Hepatocyte (in vitro differentiated cells): ENCODE data around the gene UGP2.

Experiments
- EZH2 ChIP-seq: fragments of 200-600 bp; sonication (generic); IDR thresholded peaks from 2 replicates; pipeline ENCODE4 v1.6.1; 2016; ENCODE audit warnings: antibody characterized with exemption, mild to moderate bottlenecking, borderline replicate concordance
- EZH2phosphoT487 ChIP-seq: fragments of 200-600 bp; sonication (generic); IDR thresholded peaks from one replicate; pipeline ENCODE4 v1.6.1; 2018; ENCODE audit warnings: antibody characterized with exemption, mild to moderate bottlenecking, low read depth, moderate library complexity; ENCODE audit not compliant: unreplicated experiment, severe bottlenecking
- TF ChIP-seq, protein P1 (sequence below): fragments of 200-600 bp; sonication (generic); IDR thresholded peaks from 2 replicates; pipeline ENCODE4 v1.5.1; 2016; ENCODE audit warnings: antibody characterized with exemption, mild to moderate bottlenecking; ENCODE audit not compliant: poor library complexity

GRCh38 chr2:63842149-63843061 lies 709 bp downstream of the UGP2 start:
- TF ChIP-seq, protein P1, sequence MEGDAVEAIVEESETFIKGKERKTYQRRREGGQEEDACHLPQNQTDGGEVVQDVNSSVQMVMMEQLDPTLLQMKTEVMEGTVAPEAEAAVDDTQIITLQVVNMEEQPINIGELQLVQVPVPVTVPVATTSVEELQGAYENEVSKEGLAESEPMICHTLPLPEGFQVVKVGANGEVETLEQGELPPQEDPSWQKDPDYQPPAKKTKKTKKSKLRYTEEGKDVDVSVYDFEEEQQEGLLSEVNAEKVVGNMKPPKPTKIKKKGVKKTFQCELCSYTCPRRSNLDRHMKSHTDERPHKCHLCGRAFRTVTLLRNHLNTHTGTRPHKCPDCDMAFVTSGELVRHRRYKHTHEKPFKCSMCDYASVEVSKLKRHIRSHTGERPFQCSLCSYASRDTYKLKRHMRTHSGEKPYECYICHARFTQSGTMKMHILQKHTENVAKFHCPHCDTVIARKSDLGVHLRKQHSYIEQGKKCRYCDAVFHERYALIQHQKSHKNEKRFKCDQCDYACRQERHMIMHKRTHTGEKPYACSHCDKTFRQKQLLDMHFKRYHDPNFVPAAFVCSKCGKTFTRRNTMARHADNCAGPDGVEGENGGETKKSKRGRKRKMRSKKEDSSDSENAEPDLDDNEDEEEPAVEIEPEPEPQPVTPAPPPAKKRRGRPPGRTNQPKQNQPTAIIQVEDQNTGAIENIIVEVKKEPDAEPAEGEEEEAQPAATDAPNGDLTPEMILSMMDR, result no peak
- no peak for TF ChIP-seq EZH2phosphoT487
- no peak for TF ChIP-seq EZH2
